Measurements from ENCODE around the gene PLB1. TPM values are rescaled to one million over a fixed set of nuclear protein-coding genes. Genes with fewer than 3 reads are reported as not detected.

Gene PLB1
- total RNA-seq, 1 experiment from 2014 or later, result 0.91 TPM

- H3K27ac Mint-ChIP-seq (ENCODE audit: low read depth, unreplicated experiment), result no peak overlapping the region
- CTCF ChIA-PET, result interaction anchor here (0.5 kb wide), 1 partner anchor 294 kb away, joined by 5 read pairs; no protein-coding TSS in a partner anchor
Measured at GRCh38 chr2:28590496-28591301, 94.8 kb downstream of the PLB1 start.

GRCh38 chr2:28591711-28592335, 96.0 kb downstream of the PLB1 start:
- peaks cover 4% of the 10 kb centered on the region for H3K36me3 Mint-ChIP-seq (ENCODE audit: insufficient read depth, unreplicated experiment)
- no peak for TF ChIP-seq CTCF (IDR thresholded peaks at IDR 0.05; ENCODE audit: unreplicated experiment)
- no peaks in the 10 kb centered on the region for H3K9me3 Mint-ChIP-seq (ENCODE audit: unreplicated experiment)
- H3K4me3 Mint-ChIP-seq (ENCODE audit: unreplicated experiment), result no peak overlapping the region
- intact Hi-C loops (cut with micrococcal nuclease), result no loop called here
- DNase-seq (ENCODE audit: unreplicated experiment), result no peak
- H3K27me3 Mint-ChIP-seq (ENCODE audit: insufficient read depth, unreplicated experiment), result no peaks in the 10 kb centered on the region
- CTCF ChIA-PET, result interaction anchor here (1.6 to 6.4 kb wide), 4 partner anchors 12 to 229 kb away, joined by 10 to 99 read pairs (median 28); partner anchors contain the start of gene PPP1CB
- peaks cover 23% of the 10 kb centered on the region for H3K4me1 Mint-ChIP-seq (ENCODE audit: insufficient read depth, unreplicated experiment)
- BruUV-seq (replicated peaks), result no TSS peak
- POLR2A ChIA-PET, result interaction anchor here (3.5 to 6.4 kb wide), 2 partner anchors 125 to 163 kb away, joined by 22 to 148 read pairs; partner anchors contain the start of gene PPP1CB
- H3K27ac Mint-ChIP-seq (ENCODE audit: low read depth, unreplicated experiment), result no peak overlapping the region

More at GRCh38 chr2:28590496-28591301, 94.8 kb downstream of the PLB1 start:
- DNase-seq (ENCODE audit: unreplicated experiment), result no peak
- no peaks in the 10 kb centered on the region for H3K9me3 Mint-ChIP-seq (ENCODE audit: unreplicated experiment)
- peaks cover 15% of the 10 kb centered on the region for H3K4me1 Mint-ChIP-seq (ENCODE audit: insufficient read depth, unreplicated experiment)
- POLR2A ChIA-PET, result interaction anchor here (0.8 kb wide), 1 partner anchor 161 kb away, joined by 3 read pairs; the partner anchor contains the start of gene PPP1CB
- no peaks in the 10 kb centered on the region for H3K27me3 Mint-ChIP-seq (ENCODE audit: insufficient read depth, unreplicated experiment)
- no peak overlapping the region for H3K4me3 Mint-ChIP-seq (ENCODE audit: unreplicated experiment)
- peaks cover 4% of the 10 kb centered on the region for H3K36me3 Mint-ChIP-seq (ENCODE audit: insufficient read depth, unreplicated experiment)
- intact Hi-C loops (cut with micrococcal nuclease), result no loop called here
- no TSS peak for BruUV-seq (replicated peaks)
- no peak for TF ChIP-seq CTCF (IDR thresholded peaks at IDR 0.05; ENCODE audit: unreplicated experiment)

- H3K27me3 Mint-ChIP-seq (ENCODE audit: insufficient read depth, unreplicated experiment), result no peaks in the 10 kb centered on the region
- H3K27ac Mint-ChIP-seq (ENCODE audit: low read depth, unreplicated experiment), result no peak overlapping the region
- H3K4me3 Mint-ChIP-seq (ENCODE audit: unreplicated experiment), result no peak overlapping the region
- peaks cover 4% of the 10 kb centered on the region for H3K36me3 Mint-ChIP-seq (ENCODE audit: insufficient read depth, unreplicated experiment)
- no peak for TF ChIP-seq CTCF (IDR thresholded peaks at IDR 0.05; ENCODE audit: unreplicated experiment)
- H3K9me3 Mint-ChIP-seq (ENCODE audit: unreplicated experiment), result no peaks in the 10 kb centered on the region
- intact Hi-C loops (cut with micrococcal nuclease), result no loop called here
- DNase-seq (ENCODE audit: unreplicated experiment), result no peak
- ChIA-PET CTCF (interaction anchor here (0.7 to 6.4 kb wide), 8 partner anchors 9 to 821 kb away, joined by 3 to 99 read pairs (median 28); partner anchors contain the start of genes MRPL33 and PPP1CB), POLR2A (interaction anchor here (3.1 to 6.4 kb wide), 4 partner anchors 8 to 162 kb away, joined by 22 to 148 read pairs (median 48); partner anchors contain the start of gene PPP1CB)
- peaks cover 25% of the 10 kb centered on the region for H3K4me1 Mint-ChIP-seq (ENCODE audit: insufficient read depth, unreplicated experiment)
- no TSS peak for BruUV-seq (replicated peaks)
Measured at GRCh38 chr2:28592481-28592880, 96.6 kb downstream of the PLB1 start.
